GM21447 (cell line): ENCODE data around the gene ASTL.
"Not testable (repeated sequence)": the region's sequence is repeated elsewhere in the genome, so short reads cannot be mapped to it uniquely, and the experiment has no call there.

Experiments used
- ATAC-seq: cut with Tn5 transposase; IDR thresholded peaks from one replicate; pipeline ENCODE4 v1.9.1; 2021; ENCODE audit not compliant: unreplicated experiment

ASTL gene

DNA sequence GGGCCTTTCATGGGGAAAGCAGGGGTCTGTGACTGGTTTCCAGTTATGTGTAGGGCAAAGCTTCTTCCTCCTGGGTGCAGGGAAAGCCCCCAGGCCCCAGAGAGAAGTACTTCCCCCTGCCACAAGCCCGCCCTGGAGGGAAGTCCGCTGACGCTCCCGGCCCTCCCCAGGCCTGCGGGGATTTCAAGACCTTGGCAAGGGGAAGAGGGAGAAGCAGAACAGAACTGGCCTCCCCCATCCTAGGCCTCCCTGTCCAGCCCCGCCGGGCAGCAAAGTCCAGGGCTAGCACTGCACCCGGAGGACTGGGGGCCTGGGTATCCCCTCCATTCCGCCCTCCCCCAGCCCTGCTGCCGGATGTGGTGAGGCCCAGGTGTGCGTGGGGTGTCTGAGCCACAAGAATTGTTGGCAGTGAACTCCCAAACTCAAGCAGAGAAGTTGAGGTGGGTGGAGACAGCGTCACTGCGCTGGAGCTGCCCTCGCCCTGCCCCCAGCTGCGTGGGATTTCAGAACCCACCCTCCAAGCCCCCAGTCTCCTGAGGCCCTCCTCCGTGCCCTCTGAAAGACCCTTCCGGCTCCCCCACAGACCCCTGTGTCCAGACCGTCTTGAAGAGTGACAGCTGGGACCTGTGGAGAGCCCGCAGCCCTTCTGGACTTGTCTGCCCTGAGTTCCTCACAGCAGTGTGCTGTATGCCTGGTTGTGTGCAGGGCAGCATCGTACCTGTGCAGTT lies 8.0 kb upstream of the ASTL start:
- ATAC-seq: peak; percentile 24

DNA sequence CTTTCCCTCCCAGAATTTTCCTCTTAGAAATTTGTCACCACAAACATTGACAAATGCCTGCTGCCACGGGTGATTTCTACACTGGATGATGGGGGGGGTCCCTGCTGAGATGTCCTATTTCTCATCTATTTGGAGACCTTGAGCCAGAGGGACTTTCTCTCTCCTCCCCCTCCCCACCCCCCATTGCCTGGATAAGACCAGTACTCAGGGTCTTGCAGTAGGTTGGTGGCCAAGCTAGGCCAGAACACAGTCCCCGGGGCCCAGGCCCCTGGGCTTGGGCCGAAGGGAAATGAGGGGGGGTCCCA lies 7.5 kb upstream of the ASTL start:
- no peak for ATAC-seq

DNA sequence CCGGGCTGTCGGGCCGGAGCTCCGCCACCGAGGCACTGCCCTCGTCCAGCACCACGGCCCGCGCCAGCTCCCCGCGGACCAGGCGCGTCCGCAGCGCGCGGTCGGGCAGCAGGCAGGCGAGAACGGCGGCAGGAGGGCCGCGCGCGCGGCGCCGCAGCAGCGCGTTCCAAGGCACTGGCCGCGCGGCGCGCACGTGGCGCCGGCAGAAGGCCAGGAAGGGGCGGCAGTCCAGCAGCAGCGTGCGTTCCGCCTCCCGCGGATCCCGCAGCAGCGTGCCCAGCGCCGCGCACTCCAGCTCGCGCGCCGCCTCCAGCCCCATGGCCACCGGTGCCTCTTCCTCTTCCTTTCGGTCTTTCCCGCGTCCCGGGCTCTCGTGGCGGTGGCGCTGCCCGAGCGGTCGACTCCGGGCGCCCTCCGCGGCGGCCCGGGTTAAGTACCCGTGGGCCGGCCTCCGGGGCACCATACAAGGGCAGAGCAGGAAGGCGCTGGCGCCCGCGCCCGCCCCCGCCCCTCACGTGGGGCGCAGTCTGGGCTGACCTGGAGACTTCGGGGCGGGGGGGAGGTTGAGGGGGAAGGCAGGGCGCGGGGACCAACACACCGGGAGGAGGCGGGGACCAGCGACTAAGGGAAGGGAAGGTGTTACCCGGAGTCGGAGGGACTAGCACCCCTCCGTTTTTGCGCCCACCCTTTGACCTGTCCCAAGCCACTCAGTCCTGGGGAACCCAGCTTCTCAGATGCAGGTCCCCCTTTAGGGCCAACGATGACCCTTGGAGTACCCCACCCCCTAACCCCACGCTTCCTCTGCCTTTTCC lies 6.9 kb upstream of the ASTL start, which contains the start of gene DUSP2:
Gene DUSP2 (minus strand): TSS at position 405 of the 812 bp plus-strand sequence. CDS start 86 bp downstream, at position 319.
- ATAC-seq: peak; percentile 36

DNA sequence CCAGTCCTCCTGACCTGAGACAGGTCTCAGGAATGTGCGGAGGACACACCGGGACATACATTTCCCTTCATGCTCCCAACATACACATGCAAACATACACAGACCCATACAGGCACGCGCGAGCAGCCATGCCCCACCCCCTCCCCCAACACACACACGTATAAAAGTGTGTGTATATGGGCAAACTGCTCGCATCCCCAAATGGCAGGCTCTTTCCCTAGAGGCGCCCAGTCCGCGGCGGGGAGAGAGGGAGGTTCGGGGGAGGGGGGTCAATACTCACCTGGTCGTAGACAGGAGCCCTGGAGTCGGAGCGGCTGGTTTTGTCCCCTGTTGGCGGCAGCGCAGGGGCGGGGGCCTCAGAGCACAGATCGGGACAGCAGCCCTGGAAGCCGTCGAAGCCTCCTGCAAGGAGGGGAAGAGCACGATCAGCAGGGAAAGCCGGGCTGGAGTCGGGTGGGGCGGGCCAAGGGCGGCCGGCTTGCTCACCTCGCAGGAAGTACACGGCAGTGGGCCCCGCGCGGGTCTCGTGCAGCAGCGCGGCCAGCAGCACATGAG lies 6.3 kb upstream of the ASTL start:
- no peak for ATAC-seq

DNA sequence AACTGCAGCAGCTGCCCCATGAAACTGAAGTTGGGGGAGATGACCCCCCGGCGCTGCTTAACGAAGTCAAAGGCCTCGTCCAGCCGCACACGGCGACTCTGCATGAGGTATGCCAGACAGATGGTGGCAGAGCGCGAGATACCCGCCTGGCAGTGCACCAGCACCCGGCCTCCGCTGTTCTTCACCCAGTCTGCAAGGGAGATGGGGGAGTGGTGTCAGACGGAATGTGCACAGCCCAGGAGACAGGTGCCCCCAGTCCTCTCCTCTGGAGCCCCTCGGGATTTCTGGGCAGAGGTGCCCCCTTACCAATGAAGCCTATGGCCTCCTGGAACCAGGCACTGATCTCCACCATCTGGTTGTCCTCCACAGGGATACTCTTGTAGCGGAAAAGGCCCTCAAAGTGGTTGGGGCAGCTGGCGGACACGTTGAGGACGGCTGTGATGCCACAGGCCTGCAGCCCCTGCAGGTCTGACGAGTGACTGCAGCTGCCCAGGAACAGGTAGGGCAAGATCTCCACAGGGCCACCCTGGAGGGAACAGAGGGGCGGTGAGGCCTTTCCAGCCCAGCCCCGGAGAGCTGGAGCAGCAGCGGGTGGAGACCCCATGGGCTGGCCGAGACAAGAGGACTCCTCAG lies 5.7 kb upstream of the ASTL start:
- no peak for ATAC-seq

DNA sequence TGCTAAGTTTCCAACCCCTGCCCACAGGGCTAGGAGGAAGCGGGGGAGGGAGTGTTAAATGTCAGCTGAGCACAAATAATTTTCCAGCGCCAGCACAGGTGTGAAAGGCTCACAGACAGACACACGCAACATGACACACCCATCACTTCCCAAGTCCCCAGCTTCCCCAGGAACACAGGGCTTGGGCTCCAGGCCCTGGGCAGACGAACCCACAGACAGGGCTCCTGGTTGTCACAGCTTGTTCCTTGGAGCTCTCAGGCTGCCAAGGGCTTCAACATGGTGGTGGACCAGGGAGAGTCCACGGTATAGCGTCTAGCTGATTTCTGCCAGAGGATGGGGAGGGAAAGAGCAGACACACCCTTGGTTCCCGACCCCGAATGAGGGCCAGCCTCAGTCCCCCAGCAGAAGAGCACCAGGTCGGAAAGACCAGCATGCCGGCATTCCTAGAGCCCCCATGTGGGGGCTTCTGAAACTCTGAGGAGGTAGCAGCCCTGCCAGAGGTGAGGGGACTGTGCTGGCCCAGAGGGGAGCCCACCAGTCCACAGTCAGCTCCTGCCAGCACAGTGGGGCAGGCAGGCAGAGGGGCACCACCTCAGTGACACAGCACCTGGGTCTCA lies 5.0 kb upstream of the ASTL start:
- ATAC-seq: no peak

DNA sequence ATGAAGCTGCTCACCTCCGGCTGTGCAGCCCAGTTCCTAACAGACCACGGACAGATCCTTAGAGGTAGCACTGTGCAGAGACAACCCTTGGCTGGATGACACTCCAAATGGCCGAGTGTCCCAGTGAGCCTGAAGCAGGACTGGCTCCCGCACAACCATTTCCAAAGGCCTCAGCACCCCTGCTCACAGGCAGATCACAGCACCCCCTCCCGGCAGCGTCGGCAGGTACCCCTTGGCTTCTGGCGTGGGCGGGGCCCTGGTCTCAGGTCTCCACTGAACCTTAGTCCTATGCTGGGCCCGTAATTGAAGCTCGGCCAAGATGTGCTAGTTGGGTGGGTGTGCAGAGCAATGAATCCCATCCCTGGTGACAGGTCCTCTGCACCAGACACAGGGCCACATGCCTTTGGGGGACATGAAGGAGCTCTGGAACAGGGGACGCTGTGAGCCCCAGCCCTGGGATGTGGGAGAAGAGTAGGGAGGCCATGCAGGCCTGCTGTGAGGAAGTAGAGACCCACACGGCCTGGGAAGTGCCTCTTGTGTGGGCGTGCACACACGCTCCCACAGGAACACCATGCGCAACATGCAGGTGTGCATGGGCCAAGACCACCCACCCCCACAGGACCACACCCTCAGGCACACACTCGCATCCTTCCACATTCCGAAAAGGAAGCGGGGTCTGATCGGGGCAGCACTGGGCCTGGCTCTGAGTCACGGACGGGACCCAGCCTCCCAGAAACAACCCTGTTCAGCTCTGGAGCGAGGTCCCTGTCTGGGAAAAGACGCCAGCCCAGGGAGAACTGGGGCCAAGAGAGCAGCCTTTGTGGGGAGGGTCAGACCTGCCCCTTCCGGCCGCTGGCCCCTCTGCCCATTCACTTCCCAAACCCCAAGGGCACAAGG lies 4.2 kb upstream of the ASTL start:
- ATAC-seq: no peak

DNA sequence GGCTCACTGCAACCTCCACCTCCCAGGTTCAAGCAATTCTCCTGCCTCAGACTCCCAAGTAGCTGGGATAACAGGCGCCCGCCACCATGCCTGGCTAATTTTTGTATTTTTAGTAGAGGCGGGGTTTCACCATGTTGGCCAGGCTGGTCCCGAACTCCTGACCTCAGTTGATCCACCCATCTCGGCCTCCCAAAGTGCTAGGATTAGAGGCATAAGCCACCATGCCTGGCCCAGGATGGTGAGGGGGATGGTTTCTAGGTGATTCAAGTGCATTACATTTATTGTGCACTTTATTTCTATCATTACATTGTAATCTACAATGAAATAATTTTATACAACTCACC lies 3.3 kb upstream of the ASTL start:
- not testable (repeated sequence) for ATAC-seq

DNA sequence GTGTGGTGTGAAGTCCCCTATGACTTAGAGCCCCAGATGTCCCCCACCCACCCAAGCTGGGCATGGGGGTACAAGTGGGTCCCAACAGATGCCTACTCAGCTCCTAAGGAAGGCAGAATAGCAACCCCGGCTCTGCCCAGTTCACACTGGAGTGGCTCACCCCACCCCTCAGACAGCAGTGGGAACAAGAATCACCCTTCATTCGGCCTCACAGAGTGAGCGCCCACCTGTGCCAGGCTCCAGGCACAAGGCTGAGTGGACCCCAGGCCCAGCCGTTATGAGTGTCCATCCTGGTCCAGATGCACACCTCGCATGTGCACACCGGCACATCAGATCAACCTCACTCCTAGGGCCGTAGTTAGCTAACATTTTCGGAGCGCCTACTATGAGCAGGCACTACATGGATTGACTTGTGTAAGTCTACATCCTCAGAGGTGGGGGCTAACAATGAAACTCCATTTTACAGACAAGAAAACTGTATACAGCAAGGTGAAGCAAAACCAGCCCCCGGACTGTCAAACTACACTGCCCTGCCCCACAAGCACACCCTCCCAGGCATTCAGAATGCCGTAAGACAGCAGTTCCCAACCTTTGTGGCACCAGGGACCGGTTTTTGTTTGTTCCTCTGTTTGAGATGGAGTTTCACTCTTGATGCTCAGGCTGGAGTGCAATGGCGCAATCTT lies 2.8 kb upstream of the ASTL start:
- no peak for ATAC-seq

DNA sequence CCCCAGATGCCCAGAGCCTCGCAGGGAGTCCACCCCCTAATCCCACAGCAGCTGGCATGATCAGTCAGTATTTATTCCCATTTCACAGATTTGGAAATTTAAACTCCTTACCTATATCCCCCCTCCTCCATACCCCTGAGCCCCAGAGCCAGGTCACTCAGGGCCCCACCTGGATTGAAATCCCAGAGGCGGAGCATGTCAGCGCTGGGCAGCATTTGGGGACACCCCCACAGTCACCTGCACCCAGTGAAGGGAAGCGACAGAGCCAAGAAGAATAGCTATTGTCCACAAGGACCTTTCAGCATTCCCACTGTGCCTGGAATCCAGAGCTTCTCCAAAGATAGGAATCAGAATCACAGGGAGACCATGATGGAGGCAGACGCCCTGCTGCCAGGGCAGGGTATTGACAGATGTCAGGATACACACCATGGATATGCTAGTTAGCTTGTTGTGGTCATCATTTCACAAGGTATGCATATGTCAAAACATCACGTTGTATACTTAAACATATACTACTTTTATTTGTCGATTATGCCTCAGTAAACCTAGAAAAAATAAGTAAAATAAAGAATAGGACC lies 968 bp upstream of the ASTL start:
- no peak for ATAC-seq

DNA sequence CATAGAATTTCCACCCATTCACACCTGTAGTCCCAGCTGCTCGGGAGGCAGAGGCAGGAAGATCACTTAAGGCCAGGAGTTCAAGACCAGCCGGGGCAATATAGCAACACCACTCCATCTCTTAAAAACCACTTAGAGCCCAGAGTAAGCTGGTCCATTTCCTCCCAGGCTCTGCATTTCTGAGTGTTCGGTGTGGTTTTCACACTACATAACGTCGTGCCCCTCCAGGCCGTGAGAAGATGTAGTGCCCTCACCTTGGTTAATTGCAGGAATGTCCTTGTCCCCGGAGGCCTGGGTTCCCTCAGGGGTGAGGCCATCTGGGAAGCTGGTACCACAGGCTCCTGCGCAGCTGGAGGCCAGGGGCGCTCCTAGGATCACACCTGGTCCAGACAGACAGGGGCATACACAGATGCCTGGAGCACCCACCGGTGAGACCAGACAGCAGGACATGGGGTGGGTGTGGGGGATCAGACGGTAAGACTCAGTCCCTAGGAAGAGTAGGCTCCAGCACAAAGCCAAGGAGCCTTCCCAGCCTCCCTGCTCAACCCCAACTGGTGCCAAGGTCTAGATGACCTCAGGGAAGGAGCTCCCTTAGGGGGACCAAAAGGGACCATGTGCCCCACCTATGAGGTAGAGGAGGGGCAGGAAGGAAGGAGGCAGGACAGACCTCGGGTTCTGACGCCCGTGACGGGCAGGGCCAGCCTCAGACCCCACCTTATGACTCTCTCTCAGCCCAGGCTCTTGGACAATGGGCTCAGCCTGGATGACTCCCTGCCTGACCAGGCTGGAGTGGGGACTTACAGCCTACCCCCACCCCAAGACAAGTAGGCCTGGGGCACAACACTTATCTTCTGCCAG lies 752 bp downstream of the ASTL start:
- ATAC-seq: no peak

DNA sequence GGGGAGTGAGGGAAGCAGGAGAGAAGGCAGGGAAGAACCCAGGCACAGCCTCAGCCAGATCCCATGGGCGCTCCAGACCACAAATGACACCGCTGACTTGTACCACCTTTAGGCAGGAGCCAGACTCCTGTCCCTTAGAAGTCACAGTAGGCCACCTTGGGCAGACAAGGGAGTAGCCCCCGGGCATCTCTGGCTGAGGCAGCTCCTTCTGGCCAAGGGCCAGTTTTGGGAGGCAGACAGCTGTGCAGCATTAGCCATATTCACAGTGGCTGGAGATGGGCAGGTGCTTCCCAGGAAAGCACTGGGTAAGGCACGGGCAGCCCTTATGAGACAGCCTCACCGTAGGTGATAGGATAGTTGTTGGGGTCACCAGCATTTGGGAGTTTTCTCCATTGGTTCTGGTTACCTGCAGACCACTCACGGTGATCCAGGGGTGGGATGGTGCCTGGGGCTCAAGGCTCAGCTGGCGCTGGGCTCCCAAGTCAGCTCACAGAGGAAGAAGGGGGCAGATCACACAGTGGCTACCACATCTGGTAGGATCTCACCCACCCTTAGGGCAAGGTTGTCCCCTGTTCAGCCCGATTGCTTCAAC lies 2.1 kb downstream of the ASTL start:
- no peak for ATAC-seq

DNA sequence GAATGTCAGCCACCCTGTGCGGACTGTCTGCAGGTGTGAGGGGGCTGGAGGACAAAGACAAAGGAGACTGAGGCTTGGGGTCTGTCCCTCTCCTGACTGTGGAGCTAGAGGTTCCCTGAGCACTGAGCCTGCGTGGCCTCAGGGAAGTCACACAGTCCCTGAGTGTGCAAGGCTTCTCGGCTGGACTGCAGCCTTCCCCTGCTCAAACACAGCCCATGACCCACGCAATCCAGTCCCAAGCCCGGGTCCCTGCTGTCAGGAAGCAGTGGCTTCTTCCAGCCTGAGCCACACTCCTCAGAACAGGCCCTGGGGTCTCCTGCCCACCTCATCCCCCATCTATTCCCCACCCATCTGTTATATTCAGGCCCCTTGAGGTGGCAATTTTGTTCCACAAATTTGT lies 2.7 kb downstream of the ASTL start:
- ATAC-seq: no peak

DNA sequence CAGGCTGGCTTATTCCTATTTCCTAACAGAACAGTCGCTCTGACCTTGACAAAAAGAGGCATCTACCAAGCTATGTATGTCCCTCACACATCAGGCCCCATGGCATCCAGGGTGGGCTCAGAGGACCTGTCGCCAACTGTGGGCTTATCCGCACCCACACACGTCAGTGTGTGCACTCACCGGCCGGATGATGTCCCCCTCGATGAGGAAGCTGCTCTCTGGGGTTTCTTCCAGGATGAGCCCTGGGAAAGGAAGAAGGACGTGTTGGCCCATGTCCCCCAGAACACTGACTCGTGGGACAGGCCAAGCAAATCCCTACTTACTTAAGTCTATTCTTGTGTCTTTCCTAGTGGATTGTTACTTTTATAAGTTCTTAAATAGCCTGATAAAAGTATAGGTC lies 3.1 kb downstream of the ASTL start:
- ATAC-seq: no peak

DNA sequence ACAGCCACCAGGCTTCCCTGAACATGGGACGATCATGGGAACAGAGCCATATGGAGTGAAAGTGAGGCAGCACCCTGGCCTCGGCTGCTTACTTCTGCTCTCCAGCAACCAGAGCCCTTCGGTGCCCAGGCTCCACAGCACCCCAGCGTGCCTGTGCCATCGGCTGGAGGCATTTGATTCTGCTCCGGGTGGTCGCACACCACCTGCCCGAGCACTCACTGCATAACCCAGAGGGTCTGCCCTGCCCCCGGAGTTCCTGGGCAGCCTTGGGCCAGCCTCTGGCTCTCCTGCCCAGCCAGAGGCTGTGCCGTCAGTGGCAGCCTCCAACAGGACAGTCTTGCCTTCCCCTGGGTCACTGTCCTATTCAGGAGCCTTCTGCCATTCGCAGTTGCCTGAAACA lies 3.9 kb downstream of the ASTL start:
- no peak for ATAC-seq

DNA sequence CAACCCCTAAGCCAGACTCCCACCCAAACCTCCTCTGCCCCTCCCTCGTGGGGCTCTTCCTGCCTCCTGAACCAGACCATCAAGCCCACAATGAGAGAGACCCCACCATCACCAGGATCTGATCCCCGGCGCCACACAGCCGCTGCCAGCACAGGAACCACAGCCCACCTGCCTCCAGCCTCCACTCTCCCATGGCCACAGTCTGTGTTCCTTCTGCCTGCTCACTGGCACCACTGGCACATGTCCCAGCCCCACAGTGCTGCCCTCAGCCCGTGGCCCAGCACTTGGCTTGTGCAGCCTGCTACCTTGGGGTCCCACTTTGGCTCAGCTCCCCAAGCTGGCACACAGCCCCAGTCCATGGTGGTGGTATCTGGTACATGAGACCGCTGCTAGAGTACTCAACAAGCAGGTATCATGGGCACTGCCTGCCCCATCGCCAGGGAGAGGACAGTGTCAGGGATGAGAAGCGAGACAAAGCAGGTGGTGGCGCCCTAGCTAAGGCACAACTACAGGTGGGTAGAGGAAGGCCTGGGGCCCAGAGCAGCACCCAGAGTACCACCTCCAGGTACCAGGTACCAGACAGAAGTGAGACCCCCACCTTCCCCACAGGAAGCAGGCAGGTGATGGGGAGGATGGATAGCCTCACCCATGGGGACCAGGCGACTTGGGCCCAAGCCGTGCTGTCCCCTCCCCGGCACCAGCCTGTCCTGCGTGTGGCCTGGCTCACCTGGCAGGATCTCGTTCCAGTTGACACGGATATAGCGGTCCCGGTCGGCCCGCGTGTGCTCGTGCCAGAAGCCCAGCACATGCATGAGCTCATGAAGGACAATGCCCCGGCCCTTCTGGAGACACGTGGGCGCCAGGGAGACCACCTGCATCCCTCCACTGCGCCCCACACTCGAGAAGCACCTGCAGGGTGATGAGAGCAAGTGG lies 6.2 kb downstream of the ASTL start:
- no peak for ATAC-seq

DNA sequence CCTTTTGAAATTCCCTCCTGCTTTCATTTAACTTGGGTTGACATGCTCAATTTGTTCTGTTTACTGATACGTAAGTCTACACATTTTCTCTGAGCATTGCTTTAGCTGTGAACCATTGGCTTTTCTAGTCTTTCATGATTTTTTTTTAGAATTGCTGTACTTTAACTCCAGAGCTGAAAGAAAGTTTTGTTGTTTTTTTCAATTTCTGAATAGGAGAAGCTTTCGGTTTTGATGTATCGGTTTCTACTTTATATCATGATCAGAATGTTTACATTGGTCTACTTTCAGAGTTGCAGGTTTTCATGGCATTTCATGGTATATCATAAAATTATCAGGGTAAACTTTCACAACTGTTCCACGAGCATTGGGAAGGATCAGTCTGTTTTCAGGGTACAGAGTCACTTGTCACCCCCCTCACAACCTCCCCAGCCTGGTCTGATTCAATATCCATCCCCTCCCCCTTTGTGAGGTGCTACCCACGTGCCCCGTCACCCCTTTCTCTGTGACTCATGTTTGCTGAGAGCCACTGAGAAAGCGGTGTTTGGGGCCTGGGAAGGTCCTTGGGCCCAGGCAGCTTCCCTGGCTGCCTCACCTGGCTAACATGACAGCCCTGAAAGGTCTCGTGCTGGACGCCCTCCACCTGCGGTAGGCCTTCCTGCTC lies 7.0 kb downstream of the ASTL start:
- no peak for ATAC-seq
